KMS-11 (cell line): ENCODE measurements around the gene CBLB.

Source experiments
- H2AFZ ChIP-seq: fragments of 200-600 bp; sonication (generic); 2 replicates; pipeline ENCODE4 v1.6.1; 2016; ENCODE audit warnings: antibody characterized with exemption, mixed run types, low read depth
- H3K27ac ChIP-seq: fragments of 200-600 bp; sonication (generic); 2 replicates; pipeline ENCODE4 v1.6.1; 2016; ENCODE audit warnings: mild to moderate bottlenecking, mixed run types
- H3K27me3 ChIP-seq: fragments of 200-600 bp; sonication (generic); 2 replicates; pipeline ENCODE4 v1.6.1; 2017; ENCODE audit warnings: mild to moderate bottlenecking, low read depth, mixed run types, moderate library complexity; ENCODE audit not compliant: insufficient read depth
- H3K36me3 ChIP-seq: fragments of 200-600 bp; sonication (generic); 2 replicates; pipeline ENCODE4 v1.6.1; 2017; ENCODE audit warnings: mild to moderate bottlenecking, mixed run types; ENCODE audit not compliant: insufficient read depth
- H3K4me1 ChIP-seq: fragments of 200-600 bp; sonication (generic); 2 replicates; pipeline ENCODE4 v1.6.1; 2016; ENCODE audit warnings: mild to moderate bottlenecking, low read depth, mixed run types; ENCODE audit not compliant: poor library complexity, severe bottlenecking
- H3K4me2 ChIP-seq: fragments of 200-600 bp; sonication (generic); 2 replicates; pipeline ENCODE4 v1.7.0; 2016; ENCODE audit warnings: mild to moderate bottlenecking, mixed run types
- H3K4me3 ChIP-seq: fragments of 200-600 bp; sonication (generic); IDR thresholded peaks from 2 replicates; pipeline ENCODE4 v1.6.1; 2017; ENCODE audit warnings: low read depth, low read length, mixed read lengths; ENCODE audit not compliant: insufficient read depth
- H3K79me2 ChIP-seq: fragments of 200-600 bp; sonication (generic); 2 replicates; pipeline ENCODE4 v1.6.1; 2016; ENCODE audit warnings: low read depth, mixed run types; ENCODE audit not compliant: insufficient read depth
- H3K9ac ChIP-seq: fragments of 200-600 bp; sonication (generic); 2 replicates; pipeline ENCODE4 v1.6.1; 2016; ENCODE audit warnings: mild to moderate bottlenecking, mixed run types
- H4K20me1 ChIP-seq: fragments of 200-600 bp; sonication (generic); 2 replicates; pipeline ENCODE4 v1.6.1; 2016; ENCODE audit warnings: mild to moderate bottlenecking, mixed run types; ENCODE audit not compliant: insufficient read depth
- TF ChIP-seq, protein P1 (sequence below): fragments of 200-600 bp; sonication (generic); conservative IDR thresholded peaks from 2 replicates; pipeline ENCODE4 v1.6.1; 2017; ENCODE audit warnings: low read depth, mild to moderate bottlenecking, antibody characterized with exemption, low read length, moderate library complexity, mixed read lengths

The CBLB gene

DNA sequence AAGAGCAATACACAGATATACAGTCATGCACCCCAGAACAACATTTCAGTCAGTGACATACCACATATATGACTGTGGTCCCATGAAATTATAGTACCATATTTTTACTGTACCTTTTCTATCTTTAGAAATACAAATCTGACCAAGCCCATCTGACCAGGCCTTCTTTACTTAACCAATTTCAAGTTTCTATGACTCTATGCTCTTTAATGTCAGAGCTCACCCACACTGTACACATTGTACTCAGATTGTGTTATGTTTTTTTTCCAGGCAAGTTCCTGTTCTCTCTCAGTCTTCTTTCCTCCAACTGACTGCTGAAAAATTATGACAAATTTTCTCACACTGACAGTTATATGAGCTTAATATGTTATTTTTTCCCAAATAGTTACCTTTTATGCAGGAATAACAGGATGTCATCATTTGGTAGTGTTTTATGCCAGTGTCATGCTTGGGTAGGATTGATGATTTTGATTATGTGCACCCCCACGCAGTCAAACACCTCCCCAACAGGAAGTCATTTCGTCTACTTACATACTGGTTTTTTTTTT is 8.0 kb upstream of the CBLB start:
- no peaks in the 10 kb centered on the region for H3K79me2 ChIP-seq
- no peaks in the 10 kb centered on the region for H3K36me3 ChIP-seq
- H2AFZ ChIP-seq = no peak overlapping the region
- H3K4me3 ChIP-seq = no peak overlapping the region
- H4K20me1 ChIP-seq = no peaks in the 10 kb centered on the region
- no peak overlapping the region for H3K4me2 ChIP-seq
- no peak overlapping the region for H3K27ac ChIP-seq
- no peaks in the 10 kb centered on the region for H3K27me3 ChIP-seq
- TF ChIP-seq, protein P1, sequence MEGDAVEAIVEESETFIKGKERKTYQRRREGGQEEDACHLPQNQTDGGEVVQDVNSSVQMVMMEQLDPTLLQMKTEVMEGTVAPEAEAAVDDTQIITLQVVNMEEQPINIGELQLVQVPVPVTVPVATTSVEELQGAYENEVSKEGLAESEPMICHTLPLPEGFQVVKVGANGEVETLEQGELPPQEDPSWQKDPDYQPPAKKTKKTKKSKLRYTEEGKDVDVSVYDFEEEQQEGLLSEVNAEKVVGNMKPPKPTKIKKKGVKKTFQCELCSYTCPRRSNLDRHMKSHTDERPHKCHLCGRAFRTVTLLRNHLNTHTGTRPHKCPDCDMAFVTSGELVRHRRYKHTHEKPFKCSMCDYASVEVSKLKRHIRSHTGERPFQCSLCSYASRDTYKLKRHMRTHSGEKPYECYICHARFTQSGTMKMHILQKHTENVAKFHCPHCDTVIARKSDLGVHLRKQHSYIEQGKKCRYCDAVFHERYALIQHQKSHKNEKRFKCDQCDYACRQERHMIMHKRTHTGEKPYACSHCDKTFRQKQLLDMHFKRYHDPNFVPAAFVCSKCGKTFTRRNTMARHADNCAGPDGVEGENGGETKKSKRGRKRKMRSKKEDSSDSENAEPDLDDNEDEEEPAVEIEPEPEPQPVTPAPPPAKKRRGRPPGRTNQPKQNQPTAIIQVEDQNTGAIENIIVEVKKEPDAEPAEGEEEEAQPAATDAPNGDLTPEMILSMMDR = no peak
- H3K4me1 ChIP-seq = no peaks in the 10 kb centered on the region
- no peak overlapping the region for H3K9ac ChIP-seq

GRCh38 chr3:105869861-105870755 is 1.3 kb upstream of the CBLB start:
- H2AFZ ChIP-seq = peak overlapping the region; percentile 66
- no peak overlapping the region for H3K9ac ChIP-seq
- no peaks in the 10 kb centered on the region for H3K36me3 ChIP-seq
- H4K20me1 ChIP-seq = no peaks in the 10 kb centered on the region
- peaks cover 24% of the 10 kb centered on the region for H3K4me1 ChIP-seq
- H3K4me2 ChIP-seq = peak overlapping the region; percentile 50
- TF ChIP-seq, protein P1 = no peak
- H3K27me3 ChIP-seq = no peaks in the 10 kb centered on the region; the same call in 1 of the 2 replicates
- H3K27ac ChIP-seq = no peak overlapping the region
- H3K79me2 ChIP-seq = no peaks in the 10 kb centered on the region
- no peak overlapping the region for H3K4me3 ChIP-seq

- H4K20me1 ChIP-seq = no peaks in the 10 kb centered on the region
- no peak overlapping the region for H3K4me3 ChIP-seq
- TF ChIP-seq, protein P1 = no peak
- H3K27me3 ChIP-seq = no peaks in the 10 kb centered on the region; the same call in 1 of the 2 replicates
- H3K36me3 ChIP-seq = no peaks in the 10 kb centered on the region
- H3K27ac ChIP-seq = no peak overlapping the region
- H2AFZ ChIP-seq = peak overlapping the region; percentile 66
- peak overlapping the region; percentile 50 for H3K4me2 ChIP-seq
- peaks cover 24% of the 10 kb centered on the region for H3K4me1 ChIP-seq
- H3K79me2 ChIP-seq = no peaks in the 10 kb centered on the region
- peak overlapping the region; percentile 9; the same call in 1 of the 2 replicates for H3K9ac ChIP-seq
Measured at GRCh38 chr3:105869531-105869833, 670 bp upstream of the CBLB start.

GRCh38 chr3:105868431-105868741 is 426 bp downstream of the CBLB start:
- Histone ChIP-seq H2AFZ (peak overlapping the region; percentile 66), H3K4me3 (peak overlapping the region; percentile 26), H3K79me2 (no peaks in the 10 kb centered on the region), H3K9ac (peak overlapping the region; percentile 12; the same call in 1 of the 2 replicates), H3K4me2 (peak overlapping the region; percentile 44), H3K36me3 (no peaks in the 10 kb centered on the region), H4K20me1 (no peaks in the 10 kb centered on the region), H3K27ac (no peak overlapping the region), H3K4me1 (peaks cover 24% of the 10 kb centered on the region), H3K27me3 (no peaks in the 10 kb centered on the region; the same call in 1 of the 2 replicates)
- TF ChIP-seq, protein P1 = no peak
